ENCODE results near the gene RECQL5. TPM values are rescaled to one million over a fixed set of nuclear protein-coding genes. Genes with fewer than 3 reads are reported as not detected.

Gene RECQL5
- total RNA-seq, 1 experiment from 2014 or later = 46.1 TPM

- DNase-seq (ENCODE audit: low read depth, low spot score) (no peak), ATAC-seq (no peak)
- no peak overlapping the region for H3K27ac ChIP-seq (ENCODE audit: low read length)
- no peak overlapping the region for H3K4me3 ChIP-seq (ENCODE audit: low read depth in 2 of 2, low read length in 2 of 2)
- ChIA-PET CTCF (interaction anchor here (0.7 kb wide), 1 partner anchor 215 kb away, joined by 5 read pairs; no protein-coding TSS in a partner anchor), POLR2A (no interaction called here)
- no peaks in the 10 kb centered on the region for H3K9me3 ChIP-seq (ENCODE audit: control insufficient read depth, insufficient read depth, low read depth, low read length)
- no TSS peak for BruUV-seq (replicated peaks)
- H3K27me3 ChIP-seq (ENCODE audit: control insufficient read depth, insufficient read depth, low read length) = no peaks in the 10 kb centered on the region
- in situ Hi-C loops (cut with HindIII; ENCODE audit: low pct_unique_long_range_greater_than_20kb, low sequenced_read_pairs) = no loop called here
- intact Hi-C loops (cut with micrococcal nuclease; ENCODE audit: unreplicated experiment) = no loop called here
- H3K4me1 ChIP-seq (ENCODE audit: control insufficient read depth, insufficient read depth, low read length) = peaks cover 7% of the 10 kb centered on the region
- TF ChIP-seq CTCF (IDR thresholded peaks at IDR 0.05) = no peak
- TF ChIP-seq REST (IDR thresholded peaks at IDR 0.05; ENCODE audit: insufficient read depth in 1 of 2, low read depth in 2 of 2, low read length in 1 of 2) = no peak
- no peak for TF ChIP-seq SIN3A (IDR thresholded peaks at IDR 0.05; ENCODE audit: borderline replicate concordance, insufficient read depth, low read depth, low read length)
- TF ChIP-seq TCF7L2 (IDR thresholded peaks at IDR 0.05; ENCODE audit: low read depth, low read length) = no peak
- TF ChIP-seq POLR2AphosphoS5 (IDR thresholded peaks at IDR 0.05; ENCODE audit: low read depth, low read length) = no peak
- no peaks in the 10 kb centered on the region for H3K36me3 ChIP-seq (ENCODE audit: control insufficient read depth, insufficient read depth, low read length)
Observed at GRCh38 chr17:75592348-75593020, 74.5 kb downstream of the RECQL5 start.

GRCh38 chr17:75591722-75592302 lies 75.1 kb downstream of the RECQL5 start:
- ChIA-PET CTCF (interaction anchor here (1.1 to 2.6 kb wide), 2 partner anchors 9 to 233 kb away, joined by 3 to 12 read pairs; no protein-coding TSS in a partner anchor), POLR2A (no interaction called here)
- H3K9me3 ChIP-seq (ENCODE audit: control insufficient read depth, insufficient read depth, low read depth, low read length) = no peaks in the 10 kb centered on the region
- ATAC-seq = no peak
- H3K27me3 ChIP-seq (ENCODE audit: control insufficient read depth, insufficient read depth, low read length) = no peaks in the 10 kb centered on the region
- H3K4me3 ChIP-seq (ENCODE audit: low read depth in 2 of 2, low read length in 2 of 2) = no peak overlapping the region
- no TSS peak for BruUV-seq (replicated peaks)
- intact Hi-C loops (cut with micrococcal nuclease; ENCODE audit: unreplicated experiment) (no loop called here), in situ Hi-C loops (cut with HindIII; ENCODE audit: low pct_unique_long_range_greater_than_20kb, low sequenced_read_pairs) (no loop called here)
- TF ChIP-seq REST (IDR thresholded peaks at IDR 0.05; ENCODE audit: insufficient read depth in 1 of 2, low read depth in 2 of 2, low read length in 1 of 2) = no peak
- TF ChIP-seq POLR2AphosphoS5 (IDR thresholded peaks at IDR 0.05; ENCODE audit: low read depth, low read length) = no peak
- no peak for TF ChIP-seq SIN3A (IDR thresholded peaks at IDR 0.05; ENCODE audit: borderline replicate concordance, insufficient read depth, low read depth, low read length)
- TF ChIP-seq TCF7L2 (IDR thresholded peaks at IDR 0.05; ENCODE audit: low read depth, low read length) = no peak
- no peak for TF ChIP-seq CTCF (IDR thresholded peaks at IDR 0.05)
- no peaks in the 10 kb centered on the region for H3K36me3 ChIP-seq (ENCODE audit: control insufficient read depth, insufficient read depth, low read length)
- no peak for DNase-seq (ENCODE audit: low read depth, low spot score)
- H3K27ac ChIP-seq (ENCODE audit: low read length) = no peak overlapping the region
- H3K4me1 ChIP-seq (ENCODE audit: control insufficient read depth, insufficient read depth, low read length) = peaks cover 7% of the 10 kb centered on the region
